Endothelial cell of umbilical vein (primary cell): ENCODE data around the gene MCCC2. TPM values are rescaled to one million over a fixed set of nuclear protein-coding genes. Genes with fewer than 3 reads are reported as not detected.

Source experiments
- BruUV-seq: library from RNA; stranded (reverse); fragments of 400-500 nt; replicated peaks from 2 replicates; lab custom pipeline; 2021; lab: Mats Ljungman, UMichigan
- CTCF ChIA-PET: fragments of 300-600, 350-600 bp; sonication (Branson Sonifier 250); formaldehyde crosslinking; loops from one replicate; lab custom pipeline; 2021; ENCODE audit warnings: antibody characterized with exemption, inconsistent platforms; lab: Charles Lee
- POLR2A ChIA-PET: fragments of 300-600, 350-600 bp; sonication (Branson Sonifier 250); formaldehyde crosslinking; loops from one replicate; lab custom pipeline; 2021; ENCODE audit warnings: antibody characterized with exemption, inconsistent platforms; lab: Charles Lee
- DNase-seq: peaks from one replicate; pipeline ENCODE4 v3.0.0-alpha.2; 2011; ENCODE audit warnings: low read depth, low spot score
- FAIRE-seq: peaks from 2 replicates; lab custom pipeline; 2011; peaks lifted over from hg19 to GRCh38; lab: Jason Lieb, UNC
- H2AFZ ChIP-seq: 2 replicates; pipeline ENCODE4 v1.6.0; 2012; ENCODE audit warnings: low read depth, low read length, control low read depth, inconsistent platforms
- H3K27ac ChIP-seq: 2 replicates; pipeline ENCODE4 v1.5.1; 2011; ENCODE audit warnings: low read depth, mild to moderate bottlenecking, control low read depth, low read length, moderate library complexity; ENCODE audit not compliant: insufficient read depth
- H3K27me3 ChIP-seq, 2 experiments: 2 replicates each; pipeline versions ENCODE4 v1.6.0 to v1.6.1; 2011; ENCODE audit warnings: low read length in 2 of 2, mixed read lengths in 1 of 2; ENCODE audit not compliant: control insufficient read depth in 2 of 2, insufficient read depth in 2 of 2
- H3K36me3 ChIP-seq, 2 experiments: 2 replicates in 1 of 2; 3 replicates in 1 of 2; pipeline ENCODE4 v1.5.1; 2011; ENCODE audit warnings: low read length in 2 of 2, mild to moderate bottlenecking in 1 of 2, moderate library complexity in 1 of 2; ENCODE audit not compliant: control insufficient read depth in 2 of 2, insufficient read depth in 2 of 2; ENCODE audit errors: extremely low read depth in 1 of 2
- H3K4me1 ChIP-seq: 3 replicates; pipeline ENCODE4 v1.5.1; 2011; ENCODE audit warnings: mild to moderate bottlenecking, low read length; ENCODE audit not compliant: control insufficient read depth, insufficient read depth; ENCODE audit errors: extremely low read depth
- H3K4me2 ChIP-seq: 2 replicates; pipeline ENCODE4 v1.6.1; 2011; ENCODE audit warnings: low read length, control low read depth, mixed read lengths; ENCODE audit not compliant: insufficient read depth
- H3K4me3 ChIP-seq, 3 experiments: fragments of 200-600 bp in 1 of 3; sonication (generic), shearing (Covaris generic) in 1 of 3; replicated peaks in 1 of 3; 2 replicates each; pipeline ENCODE4 v1.5.1; 2011 to 2016; ENCODE audit warnings: control low read depth in 3 of 3, low read length in 3 of 3, mild to moderate bottlenecking in 2 of 3, inconsistent platforms in 1 of 3, low read depth in 1 of 3, moderate library complexity in 1 of 3; ENCODE audit not compliant: insufficient read depth in 1 of 3
- H3K79me2 ChIP-seq: 2 replicates; pipeline ENCODE4 v1.6.0; 2012; ENCODE audit warnings: low read length, inconsistent platforms; ENCODE audit not compliant: control insufficient read depth, insufficient read depth
- H3K9ac ChIP-seq: replicated peaks from 2 replicates; pipeline ENCODE3; 2011; ENCODE audit warnings: low read length, control low read depth; ENCODE audit not compliant: insufficient read depth; ENCODE audit errors: extremely low read depth
- H3K9me1 ChIP-seq: replicated peaks from 3 replicates; pipeline ENCODE4 v1.6.0; 2011; ENCODE audit warnings: mild to moderate bottlenecking, low read length; ENCODE audit not compliant: control insufficient read depth, insufficient read depth; ENCODE audit errors: extremely low read depth
- H3K9me3 ChIP-seq: replicated peaks from 2 replicates; pipeline ENCODE4 v1.5.1; 2012; ENCODE audit warnings: low read length, inconsistent platforms; ENCODE audit not compliant: control insufficient read depth, insufficient read depth
- H4K20me1 ChIP-seq: replicated peaks from 2 replicates; pipeline ENCODE3; 2011; ENCODE audit warnings: mild to moderate bottlenecking, low read length; ENCODE audit not compliant: control insufficient read depth, insufficient read depth; ENCODE audit errors: extremely low read depth
- CTCF ChIP-seq, 2 donors: IDR thresholded peaks; 1 replicate in 1 of 2; 2 replicates in 1 of 2; pipeline ENCODE4 v1.5.1; 2011; ENCODE audit warnings: low read length in 2 of 2, mild to moderate bottlenecking in 2 of 2, moderate library complexity in 2 of 2, control low read depth in 1 of 2, inconsistent platforms in 1 of 2, low read depth in 1 of 2; ENCODE audit not compliant: insufficient read depth in 1 of 2; ENCODE audit errors: extremely low read depth in 1 of 2
- EZH2 ChIP-seq: IDR thresholded peaks from 2 replicates; pipeline ENCODE4 v1.6.1; 2012; ENCODE audit warnings: borderline replicate concordance, low read depth, mild to moderate bottlenecking, moderate library complexity, low read length, inconsistent platforms; ENCODE audit not compliant: severe bottlenecking
- FOS ChIP-seq: IDR thresholded peaks from 2 replicates; pipeline ENCODE4 v1.6.1; 2011; ENCODE audit warnings: mild to moderate bottlenecking, low read length, moderate library complexity, borderline replicate concordance; ENCODE audit not compliant: insufficient read depth
- GATA2 ChIP-seq: IDR thresholded peaks from 2 replicates; pipeline ENCODE4 v1.7.0; 2011; ENCODE audit warnings: low read depth, mild to moderate bottlenecking, moderate library complexity, mixed read lengths, low read length; ENCODE audit not compliant: insufficient read length, insufficient read depth
- JUN ChIP-seq: IDR thresholded peaks from 2 replicates; pipeline ENCODE4 v1.6.1; 2011; ENCODE audit warnings: borderline replicate concordance, low read depth; ENCODE audit not compliant: insufficient read length, insufficient read depth
- MAX ChIP-seq: IDR thresholded peaks from 2 replicates; pipeline ENCODE4 v1.6.1; 2011; ENCODE audit not compliant: insufficient read depth, insufficient read length
- MYC ChIP-seq: IDR thresholded peaks from one replicate; pipeline ENCODE4 v1.6.1; 2011; ENCODE audit warnings: mild to moderate bottlenecking, low read depth, low read length
- POLR2A ChIP-seq: IDR thresholded peaks from 2 replicates; pipeline ENCODE4 v1.6.1; 2012; ENCODE audit warnings: low read depth, mild to moderate bottlenecking, control low read depth, low read length
- POLR2AphosphoS5 ChIP-seq: IDR thresholded peaks from 2 replicates; pipeline ENCODE4 v1.6.1; 2012; ENCODE audit warnings: low read depth, mild to moderate bottlenecking, control low read depth, low read length, moderate library complexity; ENCODE audit not compliant: insufficient read depth
- dilution Hi-C: fragments of 300-500 bp; cut with MboI; formaldehyde crosslinking; loops from one replicate; pipeline ENCODE4 v1.15.0; 2019; ENCODE audit warnings: low sequenced_read_pairs; ENCODE audit not compliant: extremely low pct_ligation_motif_present
- intact Hi-C: fragments of 100-400 bp; cut with micrococcal nuclease; formaldehyde crosslinking; loops from one replicate; pipeline ENCODE4 v1.10.0; 2022
- polyA plus RNA-seq, 4 experiments: library from polyadenylated mRNA; depleted of rRNA in 3 of 4; stranded (reverse) in 3 of 4; unstranded in 1 of 4; fragments of >200 nt; gene quantifications; 2 replicates each; pipeline versions ENCODE4 v1.2.1 to v1.2.3, GENCODE V29; 2011 to 2012; ENCODE audit warnings: missing spikeins in 1 of 4
- total RNA-seq: library from RNA; stranded (reverse); gene quantifications from 2 replicates; pipeline ENCODE4 v1.2.3, GENCODE V29; 2021

The MCCC2 gene
- total and polyA plus RNA-seq, 2 donors (not counting 3 experiments of a cell fraction or from before 2014, with no cell fraction given): 27.9 to 28.6 TPM

GRCh38 chr5:71680510-71680909 is 93.4 kb downstream of the MCCC2 start:
- H3K79me2 ChIP-seq: no peaks in the 10 kb centered on the region
- ChIA-PET CTCF (interaction anchor here (1.7 kb wide), 1 partner anchor 14 kb away, joined by 4 read pairs; no protein-coding TSS in a partner anchor), POLR2A (no interaction called here)
- no peaks in the 10 kb centered on the region for H3K9me3 ChIP-seq
- H4K20me1 ChIP-seq: no peaks in the 10 kb centered on the region
- no peaks in the 10 kb centered on the region for H3K9me1 ChIP-seq
- no TSS peak for BruUV-seq
- no peak overlapping the region for H3K9ac ChIP-seq
- intact Hi-C loops: loop anchor here (2.0 kb wide), 1 partner anchor 20 kb away; no protein-coding TSS in a partner anchor
- peaks cover 4% of the 10 kb centered on the region for H3K4me1 ChIP-seq
- no peak overlapping the region for H3K4me3 ChIP-seq
- peaks cover 30 to 33% of the 10 kb centered on the region in 2 experiments for H3K27me3 ChIP-seq
- H3K4me2 ChIP-seq: no peak overlapping the region
- no peaks in the 10 kb centered on the region for H3K36me3 ChIP-seq
- no peak for DNase-seq
- H2AFZ ChIP-seq: no peak overlapping the region
- no peak for TF ChIP-seq POLR2AphosphoS5
- no peak for TF ChIP-seq MAX
- no peak for TF ChIP-seq FOS
- no peak for TF ChIP-seq CTCF (IDR thresholded peaks at IDR 0.05; ENCODE audit: extremely low read depth in 1 of 2, insufficient read depth in 1 of 2, low read depth in 1 of 2, low read length in 2 of 2)
- no peak for FAIRE-seq
- dilution Hi-C loops: no loop called here
- H3K27ac ChIP-seq: no peak overlapping the region

GRCh38 chr5:71681296-71681695 is 94.2 kb downstream of the MCCC2 start:
- H2AFZ ChIP-seq: no peak overlapping the region
- no peaks in the 10 kb centered on the region for H3K9me1 ChIP-seq
- no peak overlapping the region for H3K27ac ChIP-seq
- peaks cover 30 to 33% of the 10 kb centered on the region in 2 experiments for H3K27me3 ChIP-seq
- peak; percentile 63 for FAIRE-seq
- H3K79me2 ChIP-seq: no peaks in the 10 kb centered on the region
- no peak overlapping the region for H3K4me2 ChIP-seq
- dilution Hi-C loops: no loop called here
- H3K9me3 ChIP-seq: no peaks in the 10 kb centered on the region
- BruUV-seq: no TSS peak
- CTCF ChIA-PET: no interaction called here
- peak; percentile 76 for DNase-seq
- intact Hi-C loops: loop anchor here (2.0 kb wide), 1 partner anchor 20 kb away; no protein-coding TSS in a partner anchor
- no peak for TF ChIP-seq CTCF (IDR thresholded peaks at IDR 0.05; ENCODE audit: extremely low read depth in 1 of 2, insufficient read depth in 1 of 2, low read depth in 1 of 2, low read length in 2 of 2)
- no peak for TF ChIP-seq POLR2A
- TF ChIP-seq MAX: no peak
- no peak for TF ChIP-seq GATA2
- TF ChIP-seq MYC: no peak
- TF ChIP-seq JUN: peak; percentile 55
- no peak for TF ChIP-seq POLR2AphosphoS5
- TF ChIP-seq EZH2: no peak
- peak; percentile 18 for TF ChIP-seq FOS
- H4K20me1 ChIP-seq: no peaks in the 10 kb centered on the region
- peaks cover 4% of the 10 kb centered on the region for H3K4me1 ChIP-seq
- POLR2A ChIA-PET: no interaction called here
- no peak overlapping the region for H3K4me3 ChIP-seq
- H3K36me3 ChIP-seq: no peaks in the 10 kb centered on the region
- H3K9ac ChIP-seq: no peak overlapping the region
